Pons (tissue), 1 donor: ENCODE data around the gene CFAP119.
"Not testable (repeated sequence)": the region's sequence is repeated elsewhere in the genome, so short reads cannot be mapped to it uniquely, and the experiment has no call there.

ENCODE experiments used
- DNase-seq: peaks from one replicate; pipeline ENCODE4 v3.0.0-alpha.2; 2016; ENCODE audit warnings: low spot score

The CFAP119 gene

DNA sequence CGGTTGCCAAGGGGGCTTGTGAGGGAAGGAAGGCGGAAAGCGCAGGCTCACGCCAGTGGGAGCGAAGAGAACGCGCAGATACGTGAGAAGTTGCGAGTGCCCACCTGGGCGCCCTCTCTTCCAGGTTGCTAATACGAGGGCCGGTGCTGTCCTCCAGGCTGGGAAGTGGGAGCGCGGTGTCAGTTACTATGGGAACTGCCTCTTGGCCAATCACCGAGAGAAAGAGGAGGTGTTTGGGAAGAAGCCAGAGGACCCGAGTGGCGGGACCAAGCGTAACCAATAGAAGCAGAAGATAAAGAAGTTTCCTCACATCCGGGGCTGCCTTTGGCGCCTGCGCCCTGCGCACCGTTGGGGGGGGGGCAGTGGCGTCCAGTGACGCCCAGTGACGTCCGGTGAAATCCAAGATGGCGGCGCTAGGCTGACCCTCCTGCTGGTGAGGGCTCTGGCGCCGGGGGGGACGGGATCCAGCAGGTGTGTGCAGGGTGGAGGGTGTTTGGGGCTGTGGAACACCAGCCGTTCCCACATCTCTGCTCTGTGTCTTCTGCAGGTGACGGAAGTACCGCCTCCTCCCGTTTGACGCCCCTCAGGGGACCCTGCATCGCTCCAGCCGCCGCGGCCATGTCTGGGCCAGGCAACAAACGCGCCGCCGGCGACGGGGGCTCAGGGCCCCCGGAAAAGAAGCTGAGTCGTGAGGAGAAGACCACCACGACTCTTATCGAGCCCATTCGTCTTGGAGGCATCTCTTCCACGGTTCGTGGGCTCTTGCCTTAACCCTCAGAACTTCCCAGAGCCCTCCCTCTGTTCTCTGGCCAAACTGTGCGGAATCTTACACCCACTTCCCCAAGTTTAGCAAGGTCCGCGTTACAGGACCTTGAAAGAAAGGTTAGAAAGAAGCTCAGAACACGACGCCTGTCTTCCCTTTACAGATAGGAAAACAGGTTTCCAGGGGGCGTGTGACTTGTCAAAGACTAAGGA lies at the start of gene CFAP119, which contains the start of gene RNF40:
Gene CFAP119, minus strand, starts transcription at position 135 of the 975 bp plus-strand sequence. CDS start 314 bp downstream, outside the sequence.
Gene RNF40, plus strand, starts transcription at position 395 of the 975 bp plus-strand sequence. Its CDS starts 224 bp downstream, at position 619.
- DNase-seq, result peak; percentile 98

DNA sequence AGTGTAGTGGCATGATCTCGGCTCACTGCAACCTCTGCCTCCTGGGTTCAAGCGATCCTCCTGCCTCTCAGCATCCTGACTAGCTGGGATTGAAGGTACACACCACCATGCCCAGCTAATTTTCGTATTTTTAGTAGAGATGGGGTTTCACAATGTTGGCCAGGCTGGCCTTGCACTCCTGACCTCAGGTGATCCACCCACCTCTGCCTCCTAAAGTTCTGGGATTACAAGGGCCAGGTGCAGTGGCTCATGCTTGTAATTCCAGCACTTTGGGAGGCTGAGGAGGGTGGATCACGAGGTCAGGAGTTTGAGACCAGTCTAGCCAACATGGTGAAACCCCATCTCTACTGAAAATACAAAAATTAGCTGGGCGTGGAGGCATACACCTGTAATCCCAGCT lies 47.8 kb upstream of the CFAP119 start:
- not testable (repeated sequence) for DNase-seq

DNA sequence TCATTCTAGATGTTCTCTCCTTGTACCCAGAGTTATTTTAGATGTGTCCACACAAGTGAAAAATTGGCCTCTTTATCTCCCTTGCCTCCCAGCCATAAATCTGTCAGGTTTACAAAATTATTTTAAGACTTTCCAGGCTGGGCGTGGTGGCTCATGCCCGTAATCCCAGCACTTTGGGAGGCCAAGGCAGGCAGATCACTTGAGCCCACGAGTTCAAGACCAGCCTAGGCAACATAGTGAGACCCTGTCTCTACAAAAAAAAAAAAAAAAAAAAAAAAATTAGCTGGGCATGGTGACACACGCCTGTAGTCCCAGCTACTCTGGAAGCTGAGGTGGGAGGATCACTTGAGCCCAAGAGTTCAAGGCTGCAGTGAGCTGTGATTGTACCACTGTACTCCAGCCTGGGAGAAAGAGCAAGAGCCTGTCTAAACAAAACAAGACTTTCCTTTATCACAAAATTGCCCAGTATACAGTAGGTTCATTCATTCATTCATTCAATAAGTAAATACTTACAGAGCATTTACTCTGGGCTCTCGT lies 47.1 kb upstream of the CFAP119 start:
- not testable (repeated sequence) for DNase-seq

DNA sequence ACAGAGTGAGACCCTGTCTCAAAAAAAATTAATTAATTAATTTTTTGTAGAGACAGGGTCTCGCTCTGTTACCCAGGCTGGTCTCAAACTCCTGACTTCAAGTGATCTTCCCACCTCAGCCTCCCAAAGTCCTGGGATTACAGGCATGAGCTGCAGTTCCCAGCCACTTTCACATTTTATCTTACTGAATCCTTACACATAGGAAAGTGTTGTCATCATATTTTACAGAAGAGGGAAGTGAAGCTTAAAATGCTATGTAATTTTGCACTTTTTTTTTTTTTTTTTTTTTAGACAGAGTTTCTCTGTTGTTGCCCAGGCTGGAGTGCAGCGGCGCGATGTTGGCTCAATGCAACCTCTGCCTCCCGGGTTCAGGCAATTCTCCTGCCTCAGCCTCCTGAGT lies 46.3 kb upstream of the CFAP119 start:
- DNase-seq, result no peak

DNA sequence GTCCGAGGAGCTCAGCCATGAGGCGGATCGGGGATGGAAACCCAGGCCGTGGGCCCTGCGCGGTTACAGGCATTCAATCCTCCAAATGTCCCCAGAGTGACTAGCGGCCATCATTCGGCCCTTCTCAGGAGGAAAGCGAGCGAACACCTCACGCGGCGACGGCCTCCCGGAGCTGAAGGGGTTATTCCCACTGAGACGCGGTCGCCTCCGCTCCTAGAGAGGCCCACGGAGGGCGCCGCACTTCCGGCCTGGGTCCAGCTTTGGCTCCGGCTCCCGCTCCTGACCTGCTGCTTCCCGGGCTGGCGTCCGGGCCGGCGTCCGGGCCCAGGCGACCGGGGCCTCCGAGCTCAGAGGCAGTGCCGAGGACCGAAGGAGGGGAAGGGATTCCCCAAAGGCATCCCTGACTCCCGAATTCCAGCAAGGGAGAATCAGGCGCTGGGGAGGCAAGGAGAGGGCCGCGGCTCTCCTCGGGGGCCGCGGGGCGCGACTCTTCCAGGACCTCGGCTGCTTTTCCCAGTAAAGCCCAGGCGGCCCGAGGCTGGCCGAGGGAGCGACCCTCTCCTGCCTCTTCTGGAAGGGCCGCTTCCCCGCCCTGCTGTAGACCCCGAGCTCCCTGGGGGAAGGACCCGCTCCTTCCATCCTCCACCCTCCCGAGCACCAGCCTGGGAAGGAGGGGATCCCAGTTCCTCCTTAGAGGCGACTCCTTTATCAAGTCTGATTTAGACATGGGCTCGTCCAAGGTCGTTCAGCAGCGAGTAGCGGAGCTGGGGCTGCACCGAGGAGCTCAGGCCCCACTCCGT lies 43.7 kb upstream of the CFAP119 start:
- peak; percentile 73 for DNase-seq

DNA sequence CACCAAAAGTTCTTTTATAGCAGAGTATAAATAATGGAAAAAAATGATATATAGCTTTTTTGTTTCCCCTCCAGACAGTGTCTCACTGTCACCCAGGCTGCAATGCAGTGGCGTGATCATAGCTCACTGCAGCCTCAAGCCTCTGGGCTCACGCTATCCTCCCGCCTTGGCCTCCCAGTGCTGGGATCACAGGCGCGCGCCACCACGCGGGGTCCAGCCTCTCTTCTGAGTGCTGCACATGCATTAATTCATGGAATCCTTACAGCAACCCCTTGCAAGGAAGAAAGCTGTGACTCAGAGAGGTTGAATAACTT lies 43.2 kb upstream of the CFAP119 start:
- no peak for DNase-seq

DNA sequence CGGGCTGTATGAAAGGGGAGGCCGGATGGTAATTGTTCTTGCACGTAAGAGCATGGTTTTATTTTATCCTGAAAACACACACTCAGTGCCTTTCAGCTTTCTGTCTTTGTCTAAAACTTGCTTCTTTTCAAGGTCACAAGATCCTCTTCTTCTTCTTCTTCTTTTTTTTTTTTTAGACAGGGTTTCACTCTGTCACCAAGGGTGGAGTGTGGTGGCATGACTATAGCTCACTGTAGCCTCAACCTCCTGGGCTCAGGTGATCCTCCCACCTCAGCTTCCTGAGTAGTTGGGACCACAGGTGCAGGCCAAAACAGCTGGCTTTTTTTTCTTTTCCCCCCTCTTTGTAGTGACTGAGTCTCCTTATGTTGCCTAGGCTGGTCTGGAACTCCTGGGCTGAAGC lies 41.1 kb upstream of the CFAP119 start:
- DNase-seq, result no peak

DNA sequence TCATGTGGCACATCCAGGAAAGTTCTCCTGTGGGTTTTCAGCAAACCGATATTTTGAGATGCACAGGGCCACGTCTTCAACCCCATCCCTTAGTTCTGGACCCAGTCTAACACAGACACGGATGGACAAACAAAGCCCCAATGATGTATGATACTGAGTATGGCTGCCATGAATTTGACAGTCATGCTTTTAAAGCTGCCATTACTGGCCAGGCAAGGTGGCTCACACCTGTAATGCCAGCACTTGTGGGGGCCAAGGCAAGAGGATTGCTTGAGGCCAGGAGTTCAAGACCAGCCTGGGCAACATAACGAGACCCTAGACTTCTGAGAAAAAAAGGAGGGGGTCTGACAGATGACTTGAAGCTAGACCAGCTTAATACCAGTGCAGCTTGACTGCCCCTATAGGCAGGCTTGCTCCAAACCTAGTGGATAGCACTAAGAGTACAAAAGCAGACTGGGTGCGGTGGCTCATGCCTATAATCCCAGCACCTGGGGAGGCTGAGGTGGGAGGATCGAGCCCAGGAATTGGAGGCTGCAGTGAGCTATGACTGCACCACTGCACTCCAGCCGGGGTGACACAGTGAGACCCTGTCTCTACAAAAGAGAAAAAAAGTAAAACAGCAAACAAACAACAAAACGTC lies 35.9 kb upstream of the CFAP119 start:
- no peak for DNase-seq

DNA sequence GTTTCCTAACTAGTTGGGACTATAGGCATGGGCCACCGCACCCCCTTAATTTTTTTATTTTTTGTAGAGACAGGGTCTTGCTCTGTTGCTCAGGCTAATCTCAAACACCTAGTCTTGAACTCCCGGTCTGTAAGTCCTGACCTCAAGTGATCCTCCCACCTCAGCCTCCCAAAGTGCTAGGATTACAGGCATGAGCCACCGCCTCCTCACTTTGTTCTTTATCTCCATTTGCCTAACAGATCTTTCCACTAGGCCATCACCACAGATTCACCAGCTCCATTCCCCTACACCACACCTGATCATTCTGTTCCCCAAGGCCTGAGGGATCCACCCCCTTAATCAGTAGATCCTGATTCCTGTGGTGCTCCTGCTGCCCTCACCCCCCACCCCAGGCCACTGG lies 32.8 kb upstream of the CFAP119 start:
- no peak for DNase-seq

DNA sequence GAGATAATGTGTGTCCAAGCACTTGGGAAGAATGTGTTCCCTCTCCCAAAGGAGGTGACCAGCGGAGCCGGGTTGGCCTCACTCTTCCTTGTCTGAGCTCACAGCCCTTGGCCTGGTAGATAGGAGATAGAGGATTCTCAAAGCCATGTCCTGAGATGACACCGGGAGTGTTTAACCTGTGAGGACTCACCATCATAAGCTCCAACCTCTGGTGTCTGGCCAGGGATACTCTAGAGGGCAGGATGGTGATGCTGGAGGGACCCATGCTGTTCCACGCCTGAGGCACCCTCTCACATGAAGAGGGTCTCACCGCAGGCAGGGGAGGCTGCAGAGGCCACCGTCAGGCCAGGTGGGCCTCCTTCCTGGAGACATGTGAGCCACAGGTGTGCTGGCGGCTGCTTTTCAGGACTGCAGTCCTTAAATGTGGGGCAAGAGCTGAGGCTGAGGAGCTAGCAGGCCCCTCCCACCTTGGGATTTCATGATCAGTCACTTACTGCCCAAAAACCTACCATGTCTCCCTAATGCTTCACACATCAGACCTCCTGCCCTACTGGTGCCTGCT lies 31.7 kb upstream of the CFAP119 start:
- DNase-seq, result no peak

DNA sequence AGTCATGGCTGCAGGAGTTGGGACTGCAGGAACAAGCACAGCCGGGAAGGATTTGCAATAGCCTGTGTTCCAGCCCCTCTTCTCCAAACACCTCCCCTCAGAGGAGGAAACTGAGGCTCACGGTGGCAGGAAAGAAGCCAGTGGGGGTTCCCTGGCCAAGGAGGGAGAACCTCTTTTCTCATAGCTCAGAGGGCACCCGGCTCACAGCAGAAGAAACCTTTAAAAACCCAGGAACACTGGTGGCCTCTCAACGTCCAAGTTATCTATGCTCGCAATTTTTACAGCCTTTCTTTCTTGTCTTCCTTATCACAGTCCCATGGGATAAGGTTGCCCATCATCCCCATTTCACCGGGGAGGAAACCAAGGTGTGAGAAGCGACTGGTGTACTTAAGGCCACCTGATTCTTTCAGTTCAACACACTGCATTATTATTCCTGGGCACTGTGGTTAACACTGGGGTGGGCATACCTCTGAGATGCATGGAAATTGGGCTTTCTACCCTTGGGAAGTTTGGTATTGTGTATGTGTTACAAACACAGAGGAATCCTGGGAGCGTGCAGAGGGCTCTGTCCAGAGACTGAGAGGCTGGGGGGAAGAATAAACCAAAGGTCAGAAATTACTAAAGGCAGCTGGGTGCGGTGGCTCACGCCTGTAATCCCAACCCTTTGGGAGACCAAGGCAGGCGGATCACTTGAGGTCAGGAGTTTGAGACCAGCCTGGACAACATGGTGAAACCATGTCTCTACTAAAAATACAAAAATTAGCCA lies 25.9 kb upstream of the CFAP119 start:
- no peak for DNase-seq

DNA sequence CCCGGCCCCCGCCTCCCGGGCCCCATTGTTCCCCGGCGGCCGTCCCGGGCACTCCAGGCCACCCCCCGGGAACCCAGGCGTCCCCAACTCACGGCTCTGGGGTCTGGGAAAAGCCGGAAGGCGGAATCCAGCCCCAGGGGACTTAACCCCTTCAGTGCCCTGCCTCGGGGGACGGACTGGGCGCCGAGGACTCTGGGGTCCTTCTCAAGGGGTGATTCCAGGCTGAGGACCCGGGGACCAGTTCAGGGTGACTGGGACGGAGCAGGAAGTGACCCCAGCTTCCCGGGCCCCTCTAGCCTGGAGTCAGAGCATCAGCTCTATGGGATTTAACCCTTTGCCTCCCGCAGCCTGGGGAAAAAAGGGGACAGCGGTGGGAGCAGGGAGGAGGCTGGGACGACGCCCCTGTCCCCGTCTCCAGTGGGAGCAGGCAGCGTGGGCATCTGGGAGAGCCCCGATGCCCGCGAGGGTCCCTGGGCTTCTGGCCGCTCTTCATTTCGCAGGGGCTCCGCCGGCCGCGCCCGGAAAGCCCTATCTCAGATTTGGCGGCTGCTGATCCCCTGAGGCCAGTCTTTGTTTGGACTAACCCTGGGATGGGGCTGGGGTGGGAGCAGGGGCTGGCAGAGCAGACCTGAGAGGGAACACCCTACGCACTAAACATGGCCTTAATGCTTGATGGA lies 25.2 kb upstream of the CFAP119 start, which contains the start of gene ZNF629:
Gene ZNF629, minus strand, starts transcription at position 270 of the 677 bp plus-strand sequence. CDS start 2,723 bp downstream, outside the sequence.
- DNase-seq, result peak; percentile 79

DNA sequence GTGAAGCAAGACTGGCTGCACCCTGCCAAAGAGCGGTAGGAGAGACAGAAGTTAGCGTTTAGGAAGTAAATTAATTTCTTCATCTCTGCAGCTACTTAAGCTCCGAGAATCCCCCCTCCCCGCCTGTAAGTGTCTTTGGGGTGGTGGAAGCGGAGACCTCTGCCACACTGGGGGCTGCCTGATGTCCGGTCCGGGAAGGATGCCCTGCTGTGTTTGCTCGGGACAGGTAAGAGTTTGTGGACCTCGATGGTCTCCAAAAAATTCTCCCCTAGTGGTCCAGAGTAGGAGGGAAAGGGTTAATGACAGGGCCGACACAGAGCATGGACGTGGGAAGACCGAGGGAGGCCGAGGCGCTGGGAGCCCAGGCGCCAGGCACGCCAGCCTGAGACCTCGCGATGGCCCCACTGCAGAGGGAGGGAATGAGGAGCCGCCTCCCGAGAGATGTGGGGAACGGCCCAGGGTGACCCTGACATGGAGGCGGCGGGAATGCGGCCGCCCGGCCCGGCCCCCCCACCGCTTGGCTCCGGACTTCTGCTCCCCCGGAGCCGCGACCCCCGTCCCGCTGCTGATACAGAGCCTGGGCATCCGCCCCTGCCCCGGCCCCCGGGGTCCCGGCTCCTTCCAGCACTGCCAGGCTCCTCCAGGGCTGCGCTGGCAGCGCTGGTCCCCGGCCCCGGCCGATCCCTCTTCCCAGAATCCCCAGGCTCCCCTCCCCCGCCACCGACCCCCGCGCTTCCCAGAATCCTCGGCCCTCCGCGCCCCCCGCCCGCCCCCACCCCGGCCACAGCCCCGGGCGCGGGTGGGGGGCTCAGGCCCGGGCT lies 24.5 kb upstream of the CFAP119 start:
- no peak for DNase-seq

DNA sequence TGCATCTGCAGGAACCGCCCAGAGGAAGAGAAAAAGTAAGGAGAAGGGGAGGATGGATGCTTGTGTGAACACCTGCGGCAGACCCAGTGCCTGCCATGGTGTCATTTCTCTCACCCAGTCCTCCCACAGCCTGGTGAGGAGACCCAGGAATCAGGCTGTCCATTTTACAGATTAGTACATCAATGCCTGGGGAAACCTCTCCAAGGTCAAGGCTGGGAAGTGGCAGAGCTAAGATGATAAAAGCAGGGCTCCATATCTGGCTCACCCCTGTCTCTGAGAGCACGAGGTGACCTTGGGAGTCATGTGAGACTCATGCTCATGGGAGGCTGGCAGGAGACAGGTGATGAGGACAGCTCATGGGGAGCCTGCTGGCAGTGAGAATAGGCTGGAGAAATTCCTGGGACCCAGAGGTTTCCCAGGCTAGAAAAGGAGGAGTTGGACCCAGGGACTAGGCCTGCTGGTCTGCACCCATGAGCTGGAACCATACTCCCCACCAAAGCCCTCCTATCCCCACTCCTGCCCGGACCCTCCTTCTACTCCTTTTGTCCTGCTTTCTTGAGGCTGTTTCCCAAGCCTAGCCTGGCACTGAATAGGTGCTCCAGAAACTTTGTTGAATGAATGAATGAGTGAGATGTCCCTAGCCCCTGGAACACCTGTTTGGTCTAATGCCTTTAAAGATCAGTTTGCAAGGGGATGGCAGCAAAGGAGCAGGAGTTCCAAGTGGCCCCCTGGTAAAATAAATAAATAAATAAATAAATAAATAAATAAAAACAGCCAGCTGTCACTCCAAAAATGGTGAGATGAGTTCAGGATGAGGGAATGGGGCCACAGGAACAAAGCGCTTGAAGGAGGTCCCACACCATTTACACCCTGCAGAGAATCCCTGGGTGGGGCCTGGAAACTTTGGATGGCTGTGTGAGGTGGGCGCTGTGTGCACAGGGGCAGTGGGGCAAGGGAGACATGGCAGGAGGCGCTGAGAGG lies 23.6 kb upstream of the CFAP119 start:
- no peak for DNase-seq

DNA sequence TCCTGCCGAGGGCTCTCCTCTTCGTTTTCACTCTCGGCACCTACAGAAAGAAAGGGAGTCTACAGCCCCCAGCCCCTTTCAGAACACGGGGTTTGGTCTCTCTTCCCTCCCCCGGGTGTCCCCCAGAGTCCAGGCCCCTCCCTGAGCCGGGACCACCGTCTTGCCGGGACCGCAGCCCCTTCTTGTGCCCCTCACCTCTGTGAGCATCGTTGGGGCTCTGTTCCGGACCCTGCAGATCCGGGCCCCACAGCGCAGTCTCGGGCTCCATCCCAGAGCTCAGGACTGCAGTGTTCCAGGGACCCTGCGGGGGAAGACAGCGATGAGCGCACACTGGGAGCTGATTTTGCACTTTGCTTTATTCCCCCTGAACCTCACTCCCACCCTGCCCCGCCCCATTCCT lies 22.4 kb upstream of the CFAP119 start:
- no peak for DNase-seq

DNA sequence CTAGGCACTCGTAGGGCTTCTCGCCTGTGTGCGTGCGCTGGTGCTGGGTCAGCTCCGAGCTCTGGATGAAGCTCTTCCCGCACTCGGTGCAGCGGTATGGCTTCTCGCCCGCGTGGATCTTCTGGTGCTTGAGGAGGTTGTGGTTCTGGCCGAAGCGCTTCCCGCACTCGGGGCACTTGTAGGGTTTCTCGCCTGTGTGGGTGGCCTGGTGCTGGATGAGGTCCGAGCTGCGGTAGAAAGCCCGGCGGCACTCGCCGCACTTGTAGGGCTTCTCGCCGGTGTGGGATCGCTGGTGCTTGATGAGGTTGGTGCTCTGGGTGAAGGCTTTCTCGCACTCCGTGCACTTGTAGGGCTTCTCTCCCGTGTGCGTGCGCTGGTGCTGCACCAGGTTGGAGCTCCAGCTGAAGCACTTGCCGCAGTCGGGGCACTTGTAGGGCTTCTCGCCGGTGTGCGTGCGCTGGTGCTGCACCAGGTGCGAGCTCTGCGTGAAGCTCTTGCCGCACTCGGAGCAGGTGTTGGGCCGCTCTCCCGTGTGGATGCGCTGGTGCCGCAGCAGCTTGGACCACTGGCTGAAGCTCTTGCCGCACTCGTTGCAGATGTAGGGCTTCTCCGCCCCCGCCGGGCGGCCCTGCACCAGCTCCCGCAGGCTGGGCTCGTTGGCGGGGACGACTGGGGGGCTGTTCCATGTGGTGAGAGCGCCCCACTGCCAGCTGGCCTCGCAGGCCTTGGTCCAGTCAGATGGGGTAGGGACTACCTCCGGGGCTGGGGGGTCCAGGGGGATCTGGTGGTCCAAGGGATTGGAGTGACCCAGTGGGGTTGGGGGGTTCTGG lies 21.6 kb upstream of the CFAP119 start:
- no peak for DNase-seq
